ENCODE results near the gene CLIC5.

CLIC5 gene

GRCh38 chr6:46010270-46010669 is 5.4 kb downstream of the CLIC5 start:
- no peak overlapping the region for H3K4me3 ChIP-seq (IDR thresholded peaks at IDR 0.05; ENCODE audit: insufficient read depth, low read depth, low read length)

GRCh38 chr6:46002264-46002663 is 13.4 kb downstream of the CLIC5 start:
- Histone ChIP-seq H3K79me2 (ENCODE audit: insufficient read depth, low read depth) (no peaks in the 10 kb centered on the region), H3K4me3 (IDR thresholded peaks at IDR 0.05; ENCODE audit: insufficient read depth, low read depth, low read length) (no peak overlapping the region), H3K4me1 (ENCODE audit: low read depth, poor library complexity, severe bottlenecking) (no peaks in the 10 kb centered on the region), H3K9ac (no peak overlapping the region), H3K36me3 (ENCODE audit: insufficient read depth) (no peaks in the 10 kb centered on the region), H3K27ac (no peak overlapping the region), H3K27me3 (ENCODE audit: insufficient read depth, low read depth) (no peaks in the 10 kb centered on the region), H4K20me1 (ENCODE audit: insufficient read depth) (no peaks in the 10 kb centered on the region), H3K4me2 (no peak overlapping the region), H2AFZ (ENCODE audit: low read depth) (no peak overlapping the region)
- TF ChIP-seq CTCF (conservative IDR thresholded peaks at IDR 0.05; ENCODE audit: low read depth, low read length), result no peak

More at GRCh38 chr6:46010270-46010669, 5.4 kb downstream of the CLIC5 start:
- Histone ChIP-seq H3K4me1 (ENCODE audit: low read depth, poor library complexity, severe bottlenecking) (peaks cover 42% of the 10 kb centered on the region), H4K20me1 (ENCODE audit: insufficient read depth) (no peaks in the 10 kb centered on the region), H3K79me2 (ENCODE audit: insufficient read depth, low read depth) (no peaks in the 10 kb centered on the region), H3K27ac (no peak overlapping the region), H3K4me2 (peak overlapping the region; percentile 73), H3K36me3 (ENCODE audit: insufficient read depth) (no peaks in the 10 kb centered on the region), H2AFZ (ENCODE audit: low read depth) (no peak overlapping the region), H3K27me3 (ENCODE audit: insufficient read depth, low read depth) (0 out of 2 replicates have a peak, but pooled peaks cover 9% of the 10 kb centered on the region), H3K9ac (no peak overlapping the region)
- TF ChIP-seq CTCF (conservative IDR thresholded peaks at IDR 0.05; ENCODE audit: low read depth, low read length), result no peak

GRCh38 chr6:46000905-46001304 is 14.8 kb downstream of the CLIC5 start:
- TF ChIP-seq CTCF (conservative IDR thresholded peaks at IDR 0.05; ENCODE audit: low read depth, low read length), result no peak
- no peaks in the 10 kb centered on the region for H3K79me2 ChIP-seq (ENCODE audit: insufficient read depth, low read depth)
- no peak overlapping the region for H2AFZ ChIP-seq (ENCODE audit: low read depth)
- no peak overlapping the region for H3K27ac ChIP-seq
- no peak overlapping the region for H3K4me2 ChIP-seq
- no peaks in the 10 kb centered on the region for H3K4me1 ChIP-seq (ENCODE audit: low read depth, poor library complexity, severe bottlenecking)
- H3K9ac ChIP-seq, result no peak overlapping the region
- H3K27me3 ChIP-seq (ENCODE audit: insufficient read depth, low read depth), result no peaks in the 10 kb centered on the region
- no peaks in the 10 kb centered on the region for H3K36me3 ChIP-seq (ENCODE audit: insufficient read depth)
- H4K20me1 ChIP-seq (ENCODE audit: insufficient read depth), result no peaks in the 10 kb centered on the region
- H3K4me3 ChIP-seq (IDR thresholded peaks at IDR 0.05; ENCODE audit: insufficient read depth, low read depth, low read length), result no peak overlapping the region

- Histone ChIP-seq H4K20me1 (ENCODE audit: insufficient read depth) (no peaks in the 10 kb centered on the region), H3K4me3 (IDR thresholded peaks at IDR 0.05; ENCODE audit: insufficient read depth, low read depth, low read length) (no peak overlapping the region), H3K4me2 (no peak overlapping the region), H3K79me2 (ENCODE audit: insufficient read depth, low read depth) (no peaks in the 10 kb centered on the region), H3K27me3 (ENCODE audit: insufficient read depth, low read depth) (no peaks in the 10 kb centered on the region), H3K27ac (no peak overlapping the region), H2AFZ (ENCODE audit: low read depth) (no peak overlapping the region), H3K4me1 (ENCODE audit: low read depth, poor library complexity, severe bottlenecking) (no peaks in the 10 kb centered on the region), H3K36me3 (ENCODE audit: insufficient read depth) (no peaks in the 10 kb centered on the region), H3K9ac (no peak overlapping the region)
- TF ChIP-seq CTCF (conservative IDR thresholded peaks at IDR 0.05; ENCODE audit: low read depth, low read length), result no peak
Observed at GRCh38 chr6:45998524-45998923, 17.1 kb downstream of the CLIC5 start.
